ENCODE measurements around the gene SMU1.
A peak's percentile ranks its signal among the peaks of the same experiment; 100 is the strongest.

DNA sequence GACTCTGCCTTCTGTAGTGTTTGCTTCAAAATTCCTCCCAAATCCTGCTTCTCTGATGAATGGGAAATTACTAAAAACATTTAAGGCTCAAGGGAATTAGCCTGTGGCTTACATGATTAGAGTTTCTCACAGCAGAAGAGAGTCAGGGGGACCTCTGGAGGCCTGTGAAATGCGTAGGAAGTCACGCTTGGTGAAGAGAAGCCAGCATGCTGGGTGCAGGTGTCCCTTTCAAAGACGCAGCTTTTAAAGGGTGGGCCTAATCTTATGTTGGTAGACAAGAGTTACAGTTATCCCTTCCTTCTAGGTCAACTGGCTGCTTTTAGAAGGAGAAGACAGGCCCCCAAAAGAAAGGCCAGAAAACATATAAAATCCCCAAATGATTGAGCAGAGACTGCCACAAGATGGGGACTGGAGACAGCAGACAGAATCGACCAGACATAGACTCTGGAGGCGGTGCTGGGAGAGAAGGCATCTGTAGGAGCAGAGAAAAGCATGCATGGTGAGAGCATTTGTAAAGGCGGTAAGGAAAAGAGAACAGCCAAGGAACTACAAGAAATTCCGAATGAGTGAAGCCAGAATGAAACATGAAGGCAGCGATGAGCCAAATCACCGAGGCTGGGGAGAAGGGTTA is 48.4 kb upstream of the SMU1 start:
- no peak for TF ChIP-seq ZNF274 (IDR thresholded peaks at IDR 0.05; ENCODE audit: low read length)
- TF ChIP-seq ZNF274 (tag by site-specific recombination; IDR thresholded peaks at IDR 0.05; ENCODE audit: borderline replicate concordance) = no peak
- TF ChIP-seq CTCF (tag by site-specific recombination; IDR thresholded peaks at IDR 0.05) = peak; percentile 21; the same call in 1 of the 2 replicates
- no peak for TF ChIP-seq ATF2 (tag by site-specific recombination; IDR thresholded peaks at IDR 0.05; ENCODE audit: low read depth)
- TF ChIP-seq GLI4 (tag by site-specific recombination; IDR thresholded peaks at IDR 0.05) = no peak
- TF ChIP-seq, protein P1, sequence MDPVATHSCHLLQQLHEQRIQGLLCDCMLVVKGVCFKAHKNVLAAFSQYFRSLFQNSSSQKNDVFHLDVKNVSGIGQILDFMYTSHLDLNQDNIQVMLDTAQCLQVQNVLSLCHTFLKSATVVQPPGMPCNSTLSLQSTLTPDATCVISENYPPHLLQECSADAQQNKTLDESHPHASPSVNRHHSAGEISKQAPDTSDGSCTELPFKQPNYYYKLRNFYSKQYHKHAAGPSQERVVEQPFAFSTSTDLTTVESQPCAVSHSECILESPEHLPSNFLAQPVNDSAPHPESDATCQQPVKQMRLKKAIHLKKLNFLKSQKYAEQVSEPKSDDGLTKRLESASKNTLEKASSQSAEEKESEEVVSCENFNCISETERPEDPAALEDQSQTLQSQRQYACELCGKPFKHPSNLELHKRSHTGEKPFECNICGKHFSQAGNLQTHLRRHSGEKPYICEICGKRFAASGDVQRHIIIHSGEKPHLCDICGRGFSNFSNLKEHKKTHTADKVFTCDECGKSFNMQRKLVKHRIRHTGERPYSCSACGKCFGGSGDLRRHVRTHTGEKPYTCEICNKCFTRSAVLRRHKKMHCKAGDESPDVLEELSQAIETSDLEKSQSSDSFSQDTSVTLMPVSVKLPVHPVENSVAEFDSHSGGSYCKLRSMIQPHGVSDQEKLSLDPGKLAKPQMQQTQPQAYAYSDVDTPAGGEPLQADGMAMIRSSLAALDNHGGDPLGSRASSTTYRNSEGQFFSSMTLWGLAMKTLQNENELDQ (tag by site-specific recombination; IDR thresholded peaks at IDR 0.05; ENCODE audit: low read depth) = no peak
- TF ChIP-seq, protein P2, sequence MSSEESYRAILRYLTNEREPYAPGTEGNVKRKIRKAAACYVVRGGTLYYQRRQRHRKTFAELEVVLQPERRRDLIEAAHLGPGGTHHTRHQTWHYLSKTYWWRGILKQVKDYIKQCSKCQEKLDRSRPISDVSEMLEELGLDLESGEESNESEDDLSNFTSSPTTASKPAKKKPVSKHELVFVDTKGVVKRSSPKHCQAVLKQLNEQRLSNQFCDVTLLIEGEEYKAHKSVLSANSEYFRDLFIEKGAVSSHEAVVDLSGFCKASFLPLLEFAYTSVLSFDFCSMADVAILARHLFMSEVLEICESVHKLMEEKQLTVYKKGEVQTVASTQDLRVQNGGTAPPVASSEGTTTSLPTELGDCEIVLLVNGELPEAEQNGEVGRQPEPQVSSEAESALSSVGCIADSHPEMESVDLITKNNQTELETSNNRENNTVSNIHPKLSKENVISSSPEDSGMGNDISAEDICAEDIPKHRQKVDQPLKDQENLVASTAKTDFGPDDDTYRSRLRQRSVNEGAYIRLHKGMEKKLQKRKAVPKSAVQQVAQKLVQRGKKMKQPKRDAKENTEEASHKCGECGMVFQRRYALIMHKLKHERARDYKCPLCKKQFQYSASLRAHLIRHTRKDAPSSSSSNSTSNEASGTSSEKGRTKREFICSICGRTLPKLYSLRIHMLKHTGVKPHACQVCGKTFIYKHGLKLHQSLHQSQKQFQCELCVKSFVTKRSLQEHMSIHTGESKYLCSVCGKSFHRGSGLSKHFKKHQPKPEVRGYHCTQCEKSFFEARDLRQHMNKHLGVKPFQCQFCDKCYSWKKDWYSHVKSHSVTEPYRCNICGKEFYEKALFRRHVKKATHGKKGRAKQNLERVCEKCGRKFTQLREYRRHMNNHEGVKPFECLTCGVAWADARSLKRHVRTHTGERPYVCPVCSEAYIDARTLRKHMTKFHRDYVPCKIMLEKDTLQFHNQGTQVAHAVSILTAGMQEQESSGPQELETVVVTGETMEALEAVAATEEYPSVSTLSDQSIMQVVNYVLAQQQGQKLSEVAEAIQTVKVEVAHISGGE (tag by site-specific recombination; conservative IDR thresholded peaks at IDR 0.05; ENCODE audit: low read depth) = no peak
- TF ChIP-seq SETDB1 (IDR thresholded peaks at IDR 0.05; ENCODE audit: insufficient read length, low read length) = no peak
- TF ChIP-seq ZNF24 (tag by site-specific recombination; IDR thresholded peaks at IDR 0.05) = no peak
- no peak for TF ChIP-seq ZNF292 (tag by site-specific recombination; IDR thresholded peaks at IDR 0.05; ENCODE audit: borderline replicate concordance, low read depth)
- no peak for TF ChIP-seq ZNF701 (tag by site-specific recombination; IDR thresholded peaks at IDR 0.05)
- no peak for TF ChIP-seq ZSCAN5A (tag by site-specific recombination; IDR thresholded peaks at IDR 0.05)
